ENCODE results near the gene CCM2. TPM values are rescaled to one million over a fixed set of nuclear protein-coding genes. Genes with fewer than 3 reads are reported as not detected.
A peak's percentile ranks its signal among the peaks of the same experiment; 100 is the strongest.

Gene CCM2
- total and polyA plus RNA-seq, 2 of the 8 experiments (the other 6 are each of a cell fraction or from before 2014, with no cell fraction given), result 31.6 to 41.2 TPM

DNA sequence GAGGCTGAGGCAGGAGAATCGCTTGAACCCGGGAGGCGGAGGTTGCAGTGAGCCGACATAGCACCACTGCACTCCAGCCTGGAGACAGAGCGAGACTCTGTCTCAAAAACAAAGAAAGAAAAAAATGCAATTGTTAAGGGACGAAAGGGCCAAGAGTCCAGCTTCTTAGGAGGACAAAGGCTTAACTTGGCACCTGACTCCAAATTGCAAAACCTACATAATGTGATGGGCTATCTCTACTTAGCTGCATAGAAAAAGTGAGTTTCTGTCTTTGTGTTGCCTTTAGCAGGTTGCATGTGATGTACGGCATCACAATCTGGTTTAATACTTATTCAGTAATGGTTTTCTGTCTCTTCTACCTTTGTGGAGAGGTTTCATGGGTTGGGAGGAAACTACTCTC, 12.5 kb upstream of the CCM2 start:
- no peak overlapping the region for H3K14ac ChIP-seq (ENCODE audit: insufficient read length)
- FAIRE-seq, result no peak
- no peak overlapping the region for H3K23ac ChIP-seq (ENCODE audit: insufficient read length)
- H3K4me1 ChIP-seq (replicated peaks in 1 of 4; ENCODE audit: control insufficient read depth in 3 of 4, insufficient read depth in 4 of 4, low read length in 3 of 4), result peaks cover 0 to 7% (median 5%) of the 10 kb centered on the region in 4 experiments; a peak in 3 of 7 replicates
- H2BK5ac ChIP-seq (ENCODE audit: low read depth, low read length), result no peak overlapping the region
- peaks cover 8 to 17% of the 10 kb centered on the region in 2 experiments for H4K20me1 ChIP-seq (replicated peaks in 1 of 2; ENCODE audit: control insufficient read depth in 1 of 2, insufficient read depth in 2 of 2, low read length in 2 of 2)
- DNase-seq (ENCODE audit: low read depth in 1 of 2, low spot score in 2 of 2), result no peak
- H3K18ac ChIP-seq (ENCODE audit: extremely low read depth, low read length), result no peak overlapping the region
- no peak overlapping the region for H4K8ac ChIP-seq (ENCODE audit: extremely low read depth, insufficient read depth, low read length)
- peak overlapping the region in 1 of 4 experiments; percentile 89; a peak in 2 of 8 replicates for H3K4me3 ChIP-seq (ENCODE audit: extremely low read depth in 1 of 4, insufficient read depth in 2 of 4, low read depth in 3 of 4, low read length in 4 of 4)
- H2BK12ac ChIP-seq (ENCODE audit: low read depth, low read length), result no peak overlapping the region
- peaks cover 9% of the 10 kb centered on the region; the same call in 1 of the 2 replicates for H3K23me2 ChIP-seq (ENCODE audit: low read depth, low read length)
- peak overlapping the region; percentile 7 for H4K91ac ChIP-seq (replicated peaks; ENCODE audit: insufficient read length, low read length)
- H3K36me3 ChIP-seq (ENCODE audit: control insufficient read depth in 2 of 4, insufficient read depth in 4 of 4, low read length in 3 of 4), result peaks cover 17 to 36% (median 30%) of the 10 kb centered on the region in 4 experiments
- no peak overlapping the region for H2BK15ac ChIP-seq (ENCODE audit: low read length)
- POLR2A ChIA-PET (ENCODE audit: partially characterized antibody), result interaction anchor here (0.7 to 13.3 kb wide), 3 partner anchors 13 to 427 kb away, joined by 3 to 327 read pairs (median 193); partner anchors contain the start of gene CCM2
- peaks cover 0 to 1% of the 10 kb centered on the region in 2 experiments; a peak in 1 of 4 replicates for H3K9me3 ChIP-seq (ENCODE audit: insufficient read depth in 2 of 2, low read depth in 1 of 2, low read length in 1 of 2)
- H3K4me2 ChIP-seq (ENCODE audit: insufficient read depth in 1 of 2, low read depth in 2 of 2, low read length in 2 of 2), result peak overlapping the region; percentile 37 to 88; a peak in 3 of 4 replicates
- H2BK20ac ChIP-seq (ENCODE audit: low read length), result no peak overlapping the region
- CTCF ChIA-PET (ENCODE audit: partially characterized antibody), result interaction anchor here (0.6 to 0.9 kb wide), 3 partner anchors 10 to 336 kb away, joined by 3 to 5 read pairs (median 3); no protein-coding TSS in a partner anchor
- WGBS, 2 experiments (ENCODE audit: extremely low coverage in 1 of 2, insufficient coverage in 1 of 2, insufficient read length in 1 of 2, insufficient replicate concordance in 2 of 2, low coverage in 1 of 2, low lambda C conversion rate in 2 of 2, missing lambda C conversion rate in 1 of 2), result 86% methylated on average over 7 of the region's 7 CpGs; no CpG with 5 or more reads in 1 of the 2 experiments
- H2AK5ac ChIP-seq (ENCODE audit: low read depth, low read length), result no peak overlapping the region
- H3K9ac ChIP-seq (replicated peaks in 1 of 4; ENCODE audit: extremely low read depth in 1 of 4, low read depth in 3 of 4, low read length in 3 of 4), result no peak overlapping the region
- H3K56ac ChIP-seq (replicated peaks; ENCODE audit: insufficient read length, low read depth, low read length), result no peak overlapping the region
- peaks cover 18 to 26% of the 10 kb centered on the region in 2 experiments for H3K79me2 ChIP-seq (ENCODE audit: control insufficient read depth in 1 of 2, insufficient read depth in 2 of 2, low read length in 2 of 2)
- H2BK120ac ChIP-seq (replicated peaks; ENCODE audit: low read depth, low read length), result no peak overlapping the region
- no peak overlapping the region for H2AFZ ChIP-seq (ENCODE audit: low read length)
- H3K4ac ChIP-seq (replicated peaks; ENCODE audit: insufficient read length, low read depth, low read length), result no peak overlapping the region
- H3K79me1 ChIP-seq (ENCODE audit: low read depth, low read length), result no peaks in the 10 kb centered on the region
- no peak overlapping the region for H3K27ac ChIP-seq (ENCODE audit: low read depth, low read length)
- H3K27me3 ChIP-seq (replicated peaks in 1 of 4; ENCODE audit: control insufficient read depth in 3 of 4, extremely low read depth in 1 of 4, insufficient read depth in 3 of 4, low read length in 3 of 4), result no peaks in the 10 kb centered on the region
- no peak overlapping the region for H4K5ac ChIP-seq (ENCODE audit: insufficient read length, low read depth, low read length)
- TF ChIP-seq RAD21 (IDR thresholded peaks at IDR 0.05 in 1 of 2, conservative IDR thresholded peaks at IDR 0.05 in 1 of 2; ENCODE audit: low read depth in 2 of 2, low read length in 2 of 2) (no peak), HDAC6 (IDR thresholded peaks at IDR 0.05; ENCODE audit: low read depth, low read length) (no peak), CHD1 (IDR thresholded peaks at IDR 0.05; ENCODE audit: low read depth, low read length) (no peak), MAFK (IDR thresholded peaks at IDR 0.05; ENCODE audit: low read depth, low read length) (no peak), JUND (IDR thresholded peaks at IDR 0.05; ENCODE audit: low read length) (no peak), RNF2 (IDR thresholded peaks at IDR 0.05; ENCODE audit: borderline replicate concordance, low read depth, low read length, missing control alignments, poor library complexity, severe bottlenecking) (no peak), POLR2A (IDR thresholded peaks at IDR 0.05; ENCODE audit: control extremely low read depth in 1 of 2, low read depth in 2 of 2, low read length in 2 of 2) (no peak), KDM1A (IDR thresholded peaks at IDR 0.05; ENCODE audit: borderline replicate concordance, low read length) (no peak), TAF7 (optimal IDR thresholded peaks at IDR 0.05; ENCODE audit: borderline replicate concordance, low read depth, low read length) (no peak), EZH2 (IDR thresholded peaks at IDR 0.05; ENCODE audit: low read depth, low read length, severe bottlenecking) (no peak), KDM5A (IDR thresholded peaks at IDR 0.05; ENCODE audit: low read length) (no peak), CHD2 (IDR thresholded peaks at IDR 0.05; ENCODE audit: low read length) (no peak)
- TF ChIP-seq, protein P1, sequence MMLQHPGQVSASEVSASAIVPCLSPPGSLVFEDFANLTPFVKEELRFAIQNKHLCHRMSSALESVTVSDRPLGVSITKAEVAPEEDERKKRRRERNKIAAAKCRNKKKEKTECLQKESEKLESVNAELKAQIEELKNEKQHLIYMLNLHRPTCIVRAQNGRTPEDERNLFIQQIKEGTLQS (IDR thresholded peaks at IDR 0.05; ENCODE audit: insufficient read depth, low read depth, low read length), result no peak

Measured in H1 (cell line).